Measurements from ENCODE around the gene ARRDC4.
"Not testable (repeated sequence)": the region's sequence is repeated elsewhere in the genome, so short reads cannot be mapped to it uniquely, and the experiment has no call there.

The ARRDC4 gene

GRCh38 chr15:97966924-97967620 lies 6.6 kb downstream of the ARRDC4 start:
- DNase-seq, result no peak

- no peak for DNase-seq
Observed at GRCh38 chr15:97967881-97968280, 7.4 kb downstream of the ARRDC4 start.

GRCh38 chr15:97968380-97968779 lies 7.9 kb downstream of the ARRDC4 start:
- DNase-seq, result no peak

- DNase-seq, result no peak
Observed at GRCh38 chr15:97972366-97972765, 11.9 kb downstream of the ARRDC4 start.

- DNase-seq, result no peak
Observed at GRCh38 chr15:97976129-97976528, 15.6 kb downstream of the ARRDC4 start.

- no peak for DNase-seq
Observed at GRCh38 chr15:97976766-97977503, 16.4 kb downstream of the ARRDC4 start.

- DNase-seq, result no peak
Observed at GRCh38 chr15:97977734-97978133, 17.2 kb downstream of the ARRDC4 start.

GRCh38 chr15:97978401-97979139 lies 18.1 kb downstream of the ARRDC4 start:
- DNase-seq, result no peak

GRCh38 chr15:97979140-97979520 lies 18.6 kb downstream of the ARRDC4 start:
- no peak for DNase-seq

GRCh38 chr15:97981058-97981457 lies 20.6 kb downstream of the ARRDC4 start:
- DNase-seq, result no peak

- DNase-seq, result no peak
Observed at GRCh38 chr15:97981758-97982157, 21.3 kb downstream of the ARRDC4 start.

GRCh38 chr15:97984157-97984556 lies 23.7 kb downstream of the ARRDC4 start:
- DNase-seq, result no peak

GRCh38 chr15:97985979-97986378 lies 25.5 kb downstream of the ARRDC4 start:
- not testable (repeated sequence) for DNase-seq

- no peak for DNase-seq
Observed at GRCh38 chr15:97986781-97987180, 26.3 kb downstream of the ARRDC4 start.

- DNase-seq, result no peak
Observed at GRCh38 chr15:97989299-97989698, 28.8 kb downstream of the ARRDC4 start.

- DNase-seq, result no peak
Observed at GRCh38 chr15:97991972-97992541, 31.6 kb downstream of the ARRDC4 start.

- no peak for DNase-seq
Observed at GRCh38 chr15:97992823-97993222, 32.3 kb downstream of the ARRDC4 start.

- no peak for DNase-seq
Observed at GRCh38 chr15:97993310-97993738, 32.8 kb downstream of the ARRDC4 start.

GRCh38 chr15:97994236-97994635 lies 33.7 kb downstream of the ARRDC4 start:
- no peak for DNase-seq

- DNase-seq, result no peak
Observed at GRCh38 chr15:97995192-97995591, 34.7 kb downstream of the ARRDC4 start.

GRCh38 chr15:97995881-97996603 lies 35.5 kb downstream of the ARRDC4 start:
- no peak for DNase-seq

- no peak for DNase-seq
Observed at GRCh38 chr15:97998307-97999071, 38.0 kb downstream of the ARRDC4 start.
